ENCODE measurements around the gene PALS1. TPM values are rescaled to one million over a fixed set of nuclear protein-coding genes. Genes with fewer than 3 reads are reported as not detected.

The PALS1 gene
- total RNA-seq, 4 donors from 2014 or later, result 9.2 to 20.9 (median 12.9) TPM

DNA sequence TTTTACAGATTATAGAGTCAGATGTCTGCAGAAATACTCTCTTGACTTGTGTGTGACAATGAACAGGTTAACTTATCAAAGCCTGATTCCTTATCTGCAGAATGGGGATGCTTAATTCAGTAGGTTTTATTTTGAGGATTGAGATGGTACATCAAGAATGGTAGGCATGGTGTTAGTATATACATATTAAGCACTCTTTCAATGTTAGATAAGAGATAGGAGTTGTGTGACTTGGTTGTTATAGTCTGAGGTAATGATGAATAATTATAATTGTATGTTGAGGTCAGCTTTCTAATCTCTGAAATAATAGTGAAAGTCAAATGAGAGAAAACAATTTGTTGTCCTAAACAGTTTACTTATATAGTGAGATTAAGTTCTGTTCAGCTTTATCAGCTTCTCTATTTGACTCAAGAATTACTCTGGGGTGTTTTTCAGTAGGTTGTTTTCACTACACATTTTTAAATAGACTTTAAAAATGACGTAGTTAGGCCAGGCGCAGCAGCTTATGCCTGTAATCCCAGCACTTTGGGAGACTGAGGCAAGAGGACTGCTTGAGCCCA, 11.9 kb downstream of the PALS1 start:
- intact Hi-C loops (cut with DNase I; ENCODE audit: low total_unique reads), result no loop called here
- 81 to 90% methylated on average over 2 of the region's 2 CpGs for WGBS, 2 donors
- TF ChIP-seq POLR2A (IDR thresholded peaks at IDR 0.05), result no peak
- TF ChIP-seq, protein P1, sequence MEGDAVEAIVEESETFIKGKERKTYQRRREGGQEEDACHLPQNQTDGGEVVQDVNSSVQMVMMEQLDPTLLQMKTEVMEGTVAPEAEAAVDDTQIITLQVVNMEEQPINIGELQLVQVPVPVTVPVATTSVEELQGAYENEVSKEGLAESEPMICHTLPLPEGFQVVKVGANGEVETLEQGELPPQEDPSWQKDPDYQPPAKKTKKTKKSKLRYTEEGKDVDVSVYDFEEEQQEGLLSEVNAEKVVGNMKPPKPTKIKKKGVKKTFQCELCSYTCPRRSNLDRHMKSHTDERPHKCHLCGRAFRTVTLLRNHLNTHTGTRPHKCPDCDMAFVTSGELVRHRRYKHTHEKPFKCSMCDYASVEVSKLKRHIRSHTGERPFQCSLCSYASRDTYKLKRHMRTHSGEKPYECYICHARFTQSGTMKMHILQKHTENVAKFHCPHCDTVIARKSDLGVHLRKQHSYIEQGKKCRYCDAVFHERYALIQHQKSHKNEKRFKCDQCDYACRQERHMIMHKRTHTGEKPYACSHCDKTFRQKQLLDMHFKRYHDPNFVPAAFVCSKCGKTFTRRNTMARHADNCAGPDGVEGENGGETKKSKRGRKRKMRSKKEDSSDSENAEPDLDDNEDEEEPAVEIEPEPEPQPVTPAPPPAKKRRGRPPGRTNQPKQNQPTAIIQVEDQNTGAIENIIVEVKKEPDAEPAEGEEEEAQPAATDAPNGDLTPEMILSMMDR (IDR thresholded peaks at IDR 0.05), result no peak
- no peak for DNase-seq (ENCODE audit: low spot score in 2 of 2)
- no peak overlapping the region for H3K4me3 ChIP-seq (ENCODE audit: low read depth, poor library complexity, severe bottlenecking)

DNA sequence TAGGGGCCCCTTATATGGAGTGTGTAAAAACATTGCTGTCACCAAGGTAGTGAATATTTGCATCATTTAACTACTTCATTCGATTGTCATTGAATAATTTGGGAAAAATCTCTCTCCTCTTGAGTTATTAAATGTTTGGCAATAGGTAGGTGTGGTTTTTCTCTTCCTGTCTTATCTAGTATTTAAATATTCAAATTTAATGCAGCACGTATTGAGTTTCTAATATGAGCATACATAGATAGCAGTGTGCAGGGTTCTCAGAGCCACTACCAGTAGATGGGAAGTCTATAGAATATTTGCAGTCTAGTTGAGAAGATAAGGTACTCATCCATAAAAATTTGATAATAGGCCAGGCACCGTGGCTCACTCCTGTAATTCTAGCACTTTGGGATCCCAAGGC, 16.7 kb downstream of the PALS1 start:
- intact Hi-C loops (cut with DNase I; ENCODE audit: low total_unique reads), result no loop called here
- H3K4me3 ChIP-seq (ENCODE audit: low read depth, poor library complexity, severe bottlenecking), result no peak overlapping the region
- no peak for DNase-seq (ENCODE audit: low spot score in 2 of 2)
- TF ChIP-seq, protein P1 (IDR thresholded peaks at IDR 0.05), result no peak
- no peak for TF ChIP-seq POLR2A (IDR thresholded peaks at IDR 0.05)
- WGBS, 2 donors, result 85 to 87% methylated on average over 3 of the region's 3 CpGs

DNA sequence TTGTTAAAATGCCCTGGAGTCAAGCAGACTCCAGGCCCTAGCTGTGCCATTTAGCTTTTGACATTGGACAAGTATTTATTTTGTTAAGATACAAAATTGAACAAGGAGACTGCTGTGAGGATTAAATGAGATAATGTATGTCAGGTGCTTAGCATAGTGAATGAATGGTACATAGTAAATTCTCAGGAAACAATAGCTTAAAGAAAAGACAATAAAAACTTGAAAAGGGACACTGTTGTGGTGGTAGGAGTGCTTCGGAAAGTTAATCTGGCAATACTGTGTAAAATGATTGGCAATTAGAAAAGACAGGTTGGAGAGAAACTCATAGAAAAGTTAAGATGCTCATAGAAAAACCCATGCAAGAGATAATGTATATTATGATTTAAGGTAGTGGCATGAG, 19.7 kb downstream of the PALS1 start:
- WGBS, 2 donors, result 85% methylated on average over 1 of the region's 1 CpG
- TF ChIP-seq, protein P1 (IDR thresholded peaks at IDR 0.05), result no peak
- no peak for TF ChIP-seq POLR2A (IDR thresholded peaks at IDR 0.05)
- intact Hi-C loops (cut with DNase I; ENCODE audit: low total_unique reads), result no loop called here
- H3K4me3 ChIP-seq (ENCODE audit: low read depth, poor library complexity, severe bottlenecking), result no peak overlapping the region
- no peak for DNase-seq (ENCODE audit: low spot score in 2 of 2)

DNA sequence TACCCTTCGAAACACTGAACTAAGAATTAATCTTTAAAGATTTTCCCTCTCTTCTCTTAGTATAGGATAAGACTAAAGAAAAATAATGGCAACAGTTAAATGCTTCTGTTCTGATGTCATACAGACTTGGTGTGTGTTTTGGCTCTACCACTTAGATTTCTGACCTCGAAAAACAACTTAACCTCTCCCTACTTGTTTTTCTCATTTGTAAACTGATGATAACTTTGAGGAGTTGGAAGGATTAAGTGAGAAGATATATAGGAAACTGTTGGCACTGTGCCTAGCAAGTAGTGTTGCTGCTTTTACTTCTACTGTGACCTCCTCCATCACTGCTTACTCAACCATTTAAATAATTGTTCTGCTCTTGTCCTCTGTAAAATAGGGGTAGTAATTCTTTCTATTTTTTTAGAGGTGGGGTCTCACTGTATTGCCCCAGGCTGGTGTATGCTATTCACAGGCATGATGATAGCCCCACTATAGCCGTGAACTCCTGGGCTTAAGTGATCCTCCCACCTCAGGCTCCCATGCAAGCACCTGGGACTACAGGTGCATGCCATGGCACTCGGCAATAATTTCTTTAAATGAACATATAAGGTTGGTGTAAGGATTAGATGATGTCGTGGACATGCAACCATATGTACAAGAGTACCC, 22.4 kb downstream of the PALS1 start:
- 76 to 79% methylated on average over 5 of the region's 5 CpGs for WGBS, 2 donors
- intact Hi-C loops (cut with DNase I; ENCODE audit: low total_unique reads), result no loop called here
- H3K4me3 ChIP-seq (ENCODE audit: low read depth, poor library complexity, severe bottlenecking), result no peak overlapping the region
- TF ChIP-seq POLR2A (IDR thresholded peaks at IDR 0.05), result no peak
- TF ChIP-seq, protein P1 (IDR thresholded peaks at IDR 0.05), result no peak
- no peak for DNase-seq (ENCODE audit: low spot score in 2 of 2)

DNA sequence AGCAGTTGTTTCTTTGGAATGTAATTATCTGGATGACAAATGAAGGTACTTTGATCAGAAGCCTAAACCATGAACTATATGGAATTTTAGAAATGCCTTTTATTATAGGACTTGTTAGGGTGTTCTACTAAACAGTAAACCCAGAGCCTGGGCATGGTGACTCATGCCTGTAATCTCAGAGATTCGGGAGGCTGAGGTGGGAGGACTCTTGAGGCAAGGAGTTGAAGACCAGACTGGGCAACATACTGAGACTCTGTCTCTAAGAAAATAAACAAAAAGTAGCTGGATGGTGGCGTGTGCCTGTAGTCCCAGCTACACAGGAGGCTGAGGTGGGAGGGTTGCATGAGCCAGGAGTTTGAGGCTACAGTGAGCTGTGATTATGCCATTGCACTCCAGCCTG, 23.9 kb downstream of the PALS1 start:
- H3K4me3 ChIP-seq (ENCODE audit: low read depth, poor library complexity, severe bottlenecking), result no peak overlapping the region
- 76 to 81% methylated on average over 2 of the region's 2 CpGs for WGBS, 2 donors
- TF ChIP-seq, protein P1 (IDR thresholded peaks at IDR 0.05), result no peak
- TF ChIP-seq POLR2A (IDR thresholded peaks at IDR 0.05), result no peak
- intact Hi-C loops (cut with DNase I; ENCODE audit: low total_unique reads), result no loop called here
- no peak for DNase-seq (ENCODE audit: low spot score in 2 of 2)

Measured in lower leg skin (tissue), 4 donors.